GM12878 (cell line): Measurements from ENCODE around the gene UMAD1. TPM values are rescaled to one million over a fixed set of nuclear protein-coding genes. Genes with fewer than 3 reads are reported as not detected.

ENCODE experiments used
- ATAC-seq: fragments of 200-7000 bp; cut with Tn5 transposase; 3 replicates; pipeline ENCODE4 v1.9.1; 2020; ENCODE audit warnings: mild to moderate bottlenecking, moderate library complexity
- BruUV-seq: library from RNA; stranded (reverse); fragments of 400-500 nt; replicated peaks from 2 replicates; lab custom pipeline; 2021; lab: Mats Ljungman, UMichigan
- CTCF ChIA-PET: fragments of 300-600 bp; sonication (Branson Sonifier 250); formaldehyde crosslinking; extraction: SDS; loops from one replicate; lab custom pipeline; 2021; ENCODE audit warnings: inconsistent platforms; lab: Yijun Ruan, JAX
- POLR2A ChIA-PET: fragments of 350-600 bp; formaldehyde crosslinking; extraction: SDS; loops from one replicate; lab custom pipeline; 2021; ENCODE audit warnings: inconsistent platforms; lab: Charles Lee
- RAD21 ChIA-PET: fragments of 300-600 bp; sonication (Branson Sonifier 250); formaldehyde crosslinking; loops from one replicate; lab custom pipeline; 2023; ENCODE audit warnings: antibody characterized with exemption; ENCODE audit not compliant: unreplicated experiment; lab: Charles Lee
- SMC1A ChIA-PET: fragments of 300-600 bp; sonication (Branson Sonifier 250); formaldehyde crosslinking; loops from one replicate; lab custom pipeline; 2023; ENCODE audit not compliant: unreplicated experiment, uncharacterized antibody; lab: Charles Lee
- DNase-seq: peaks from one replicate; pipeline ENCODE4 v3.0.0-alpha.2; 2011; ENCODE audit warnings: low read depth, low spot score
- FAIRE-seq: peaks from 3 replicates; lab custom pipeline; 2011; peaks lifted over from hg19 to GRCh38; lab: Jason Lieb, UNC
- H2AFZ ChIP-seq: 2 replicates; pipeline ENCODE4 v1.6.0; 2011; ENCODE audit warnings: low read depth, low read length, control low read depth; ENCODE audit not compliant: control insufficient read depth
- H3K27ac ChIP-seq: 2 replicates; pipeline ENCODE4 v1.5.1; 2011; ENCODE audit warnings: control low read depth; ENCODE audit not compliant: control insufficient read depth, insufficient read depth
- H3K27me3 ChIP-seq, 2 experiments: replicated peaks in 1 of 2; 2 replicates each; pipeline versions ENCODE4 v1.6.0 to v1.6.1; 2011; ENCODE audit warnings: low read length in 1 of 2; ENCODE audit not compliant: control insufficient read depth in 2 of 2, insufficient read depth in 2 of 2
- H3K36me3 ChIP-seq, 2 experiments: 2 replicates each; pipeline ENCODE4 v1.5.1; 2011; ENCODE audit warnings: low read length in 1 of 2; ENCODE audit not compliant: control insufficient read depth in 2 of 2, insufficient read depth in 2 of 2
- H3K4me1 ChIP-seq: 2 replicates; pipeline ENCODE4 v1.6.1; 2011; ENCODE audit warnings: mild to moderate bottlenecking, low read length, moderate library complexity, mixed read lengths; ENCODE audit not compliant: control insufficient read depth, insufficient read depth
- H3K4me2 ChIP-seq: 2 replicates; pipeline ENCODE4 v1.6.0; 2011; ENCODE audit warnings: control low read depth; ENCODE audit not compliant: control insufficient read depth, insufficient read depth
- H3K4me3 ChIP-seq: fragments of 200-600 bp; sonication (generic); 2 replicates; pipeline ENCODE4 v1.5.1; 2016
- H3K79me2 ChIP-seq: 2 replicates; pipeline ENCODE4 v1.6.0; 2011; ENCODE audit warnings: low read length; ENCODE audit not compliant: control insufficient read depth, insufficient read depth
- H3K9ac ChIP-seq: 2 replicates; pipeline ENCODE4 v1.8.0; 2011; ENCODE audit warnings: low read length, control low read depth, mixed read lengths; ENCODE audit not compliant: control insufficient read depth, insufficient read depth
- H3K9me3 ChIP-seq: replicated peaks from 3 replicates; pipeline ENCODE4 v1.5.1; 2011; ENCODE audit warnings: mild to moderate bottlenecking, low read length; ENCODE audit not compliant: control insufficient read depth, insufficient read depth
- H4K20me1 ChIP-seq: 2 replicates; pipeline ENCODE4 v1.6.0; 2011; ENCODE audit not compliant: control insufficient read depth, insufficient read depth
- ASH2L ChIP-seq: fragments of 300-600, 200-600 bp; sonication (generic); IDR thresholded peaks from 2 replicates; pipeline ENCODE4 v1.6.1; 2017; ENCODE audit warnings: low read depth, mild to moderate bottlenecking, borderline replicate concordance
- ATF7 ChIP-seq: fragments of 450-650 bp; IDR thresholded peaks from 2 replicates; pipeline ENCODE4 v1.6.1; 2016; ENCODE audit warnings: low read depth, mild to moderate bottlenecking
- CREB1 ChIP-seq: IDR thresholded peaks from 2 replicates; pipeline ENCODE4 v1.6.1; 2012; ENCODE audit warnings: low read depth, mild to moderate bottlenecking, inconsistent platforms
- USF2 ChIP-seq: IDR thresholded peaks from 2 replicates; pipeline ENCODE4 v1.6.1; 2011; ENCODE audit warnings: low read depth, low read length, improper control_type of control experiment, borderline replicate concordance
- WGBS: methylation state at CpG from one replicate; pipeline ENCODE4 v1.1.6; 2016; ENCODE audit warnings: low lambda C conversion rate; ENCODE audit not compliant: insufficient replicate concordance, insufficient coverage; ENCODE audit errors: missing lambda C conversion rate; 5-methylcytosine and 5-hydroxymethylcytosine counted together
- in situ Hi-C: fragments of 300-500 bp; cut with MboI; formaldehyde crosslinking; loops from 9 replicates; pipeline ENCODE4 v1.14.3; 2018; ENCODE audit warnings: mixed read lengths
- intact Hi-C: fragments of 100-400 bp; cut with micrococcal nuclease; formaldehyde crosslinking; loops from one replicate; pipeline ENCODE4 v1.14.2; 2022; ENCODE audit not compliant: unreplicated experiment
- polyA plus RNA-seq, 11 experiments: library from polyadenylated mRNA; depleted of rRNA in 4 of 11; unstranded in 6 of 11; stranded (reverse) in 5 of 11; fragments of >200 nt; fragmentation: Nextera tagmentation in 4 of 11; fragmentation: Illumina TruSeq in 1 of 11; extraction: Ambion mirVana in 4 of 11; extraction: Trizol in 1 of 11; gene quantifications; 1 replicate in 1 of 11; 2 replicates in 10 of 11; pipeline versions ENCODE4 v1.2.1 to v1.2.3, GENCODE V29; 2011 to 2016; ENCODE audit warnings: inconsistent platforms in 2 of 11, missing spikeins in 2 of 11, low read depth in 1 of 11
- total RNA-seq, 4 experiments: library from RNA; depleted of rRNA in 3 of 4; stranded (reverse); fragments of >200 nt in 3 of 4; fragmentation: Illumina TruSeq in 1 of 4; extraction: Trizol in 1 of 4; gene quantifications; 2 replicates each; pipeline versions ENCODE4 v1.2.1 to v1.2.3, GENCODE V29; 2013 to 2021
- TF ChIP-seq, protein P1 (sequence below): fragments of 450-650 bp; IDR thresholded peaks from 2 replicates; pipeline ENCODE4 v1.6.1; 2017; ENCODE audit warnings: borderline replicate concordance

The UMAD1 gene
- total and polyA plus RNA-seq, 10 of the 15 experiments (the other 5 are each of a cell fraction or from before 2014, with no cell fraction given): 6.0 to 28.6 (median 9.3) TPM

GRCh38 chr7:7668706-7669105 is 28.2 kb downstream of the UMAD1 start (continued):
- TF ChIP-seq USF2 (no peak), ASH2L (no peak)

DNA sequence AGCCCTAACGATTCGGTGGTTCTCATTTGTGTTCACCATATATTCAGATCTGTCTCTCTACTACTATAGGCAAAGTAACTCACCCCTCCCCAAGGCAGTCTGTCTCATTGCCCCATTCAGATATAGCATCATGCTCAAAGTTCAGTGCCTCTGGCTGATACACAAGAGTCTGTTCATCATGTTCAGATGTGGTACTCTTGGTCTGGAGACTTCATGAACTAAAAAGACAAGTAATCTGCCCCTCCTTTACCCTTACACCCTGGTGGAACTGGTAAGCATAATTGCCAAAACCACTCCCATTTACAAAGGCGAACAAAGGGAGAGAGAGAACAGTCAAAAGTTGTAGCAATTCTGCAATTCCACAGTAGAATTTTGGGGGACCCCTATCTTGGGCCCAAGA is 29.9 kb downstream of the UMAD1 start:
- no peaks in the 10 kb centered on the region for H4K20me1 ChIP-seq
- TF ChIP-seq ATF7 (no peak), CREB1 (no peak)
- TF ChIP-seq, protein P1, sequence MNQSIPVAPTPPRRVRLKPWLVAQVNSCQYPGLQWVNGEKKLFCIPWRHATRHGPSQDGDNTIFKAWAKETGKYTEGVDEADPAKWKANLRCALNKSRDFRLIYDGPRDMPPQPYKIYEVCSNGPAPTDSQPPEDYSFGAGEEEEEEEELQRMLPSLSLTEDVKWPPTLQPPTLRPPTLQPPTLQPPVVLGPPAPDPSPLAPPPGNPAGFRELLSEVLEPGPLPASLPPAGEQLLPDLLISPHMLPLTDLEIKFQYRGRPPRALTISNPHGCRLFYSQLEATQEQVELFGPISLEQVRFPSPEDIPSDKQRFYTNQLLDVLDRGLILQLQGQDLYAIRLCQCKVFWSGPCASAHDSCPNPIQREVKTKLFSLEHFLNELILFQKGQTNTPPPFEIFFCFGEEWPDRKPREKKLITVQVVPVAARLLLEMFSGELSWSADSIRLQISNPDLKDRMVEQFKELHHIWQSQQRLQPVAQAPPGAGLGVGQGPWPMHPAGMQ: no peak
- DNase-seq (no peak), ATAC-seq (no peak), FAIRE-seq (no peak)
- ChIA-PET SMC1A (interaction anchor here (1.1 kb wide), 1 partner anchor 88 kb away, joined by 3 read pairs; no protein-coding TSS in a partner anchor), RAD21 (no interaction called here), CTCF (no interaction called here), POLR2A (no interaction called here)
- H3K4me2 ChIP-seq: no peak overlapping the region
- 95% methylated on average over 3 of the region's 3 CpGs for WGBS
- no peak overlapping the region for H3K27ac ChIP-seq
- intact Hi-C loops (no loop called here), in situ Hi-C loops (no loop called here)
- H3K4me1 ChIP-seq: no peaks in the 10 kb centered on the region
- H3K9ac ChIP-seq: no peak overlapping the region
- peaks cover 10% of the 10 kb centered on the region for H3K9me3 ChIP-seq
- no peaks in the 10 kb centered on the region for H3K79me2 ChIP-seq
- no peaks in the 10 kb centered on the region for H3K36me3 ChIP-seq
- H3K4me3 ChIP-seq: no peak overlapping the region
- H2AFZ ChIP-seq: no peak overlapping the region
- no TSS peak for BruUV-seq
- no peaks in the 10 kb centered on the region for H3K27me3 ChIP-seq
